C4-2B (cell line): Measurements from ENCODE around the gene XYLT1.

Experiments used
- H3K27ac ChIP-seq: fragments of 450-650 bp; 2 replicates; pipeline ENCODE4 v1.5.1; 2017
- CTCF ChIP-seq: fragments of 450-650 bp; conservative IDR thresholded peaks from 2 replicates; pipeline ENCODE4 v1.5.1; 2017; ENCODE audit warnings: mild to moderate bottlenecking
- ZFX ChIP-seq: fragments of 450-650 bp; IDR thresholded peaks from 2 replicates; pipeline ENCODE4 v1.6.1; 2017

Gene XYLT1

GRCh38 chr16:17346621-17347569 lies 123.9 kb downstream of the XYLT1 start:
- H3K27ac ChIP-seq, result no peak overlapping the region
- TF ChIP-seq ZFX, result no peak
- TF ChIP-seq CTCF, result no peak

- H3K27ac ChIP-seq, result no peak overlapping the region
- no peak for TF ChIP-seq CTCF
Observed at GRCh38 chr16:17345043-17345442, 125.7 kb downstream of the XYLT1 start.

- H3K27ac ChIP-seq, result no peak overlapping the region
- no peak for TF ChIP-seq CTCF
- TF ChIP-seq ZFX, result no peak
Observed at GRCh38 chr16:17343728-17344127, 127.0 kb downstream of the XYLT1 start.

GRCh38 chr16:17343028-17343427 lies 127.7 kb downstream of the XYLT1 start:
- TF ChIP-seq ZFX (no peak), CTCF (no peak)

GRCh38 chr16:17342031-17342430 lies 128.7 kb downstream of the XYLT1 start:
- no peak overlapping the region for H3K27ac ChIP-seq
- no peak for TF ChIP-seq ZFX
- TF ChIP-seq CTCF, result no peak

More at GRCh38 chr16:17343028-17343427, 127.7 kb downstream of the XYLT1 start:
- no peak overlapping the region for H3K27ac ChIP-seq

- H3K27ac ChIP-seq, result no peak overlapping the region
- TF ChIP-seq CTCF (no peak), ZFX (no peak)
Observed at GRCh38 chr16:17340804-17341203, 130.0 kb downstream of the XYLT1 start.

GRCh38 chr16:17339764-17340541 lies 130.8 kb downstream of the XYLT1 start:
- TF ChIP-seq ZFX (no peak), CTCF (no peak)
- no peak overlapping the region for H3K27ac ChIP-seq
